HG03432 (cell line): ENCODE results near the gene DCAF4.
"Not testable (repeated sequence)": the region's sequence is repeated elsewhere in the genome, so short reads cannot be mapped to it uniquely, and the experiment has no call there.

Experiments used
- ATAC-seq: cut with Tn5 transposase; IDR thresholded peaks from one replicate; pipeline ENCODE4 v1.9.1; 2021; ENCODE audit warnings: mild to moderate bottlenecking, moderate library complexity; ENCODE audit not compliant: unreplicated experiment

The DCAF4 gene

DNA sequence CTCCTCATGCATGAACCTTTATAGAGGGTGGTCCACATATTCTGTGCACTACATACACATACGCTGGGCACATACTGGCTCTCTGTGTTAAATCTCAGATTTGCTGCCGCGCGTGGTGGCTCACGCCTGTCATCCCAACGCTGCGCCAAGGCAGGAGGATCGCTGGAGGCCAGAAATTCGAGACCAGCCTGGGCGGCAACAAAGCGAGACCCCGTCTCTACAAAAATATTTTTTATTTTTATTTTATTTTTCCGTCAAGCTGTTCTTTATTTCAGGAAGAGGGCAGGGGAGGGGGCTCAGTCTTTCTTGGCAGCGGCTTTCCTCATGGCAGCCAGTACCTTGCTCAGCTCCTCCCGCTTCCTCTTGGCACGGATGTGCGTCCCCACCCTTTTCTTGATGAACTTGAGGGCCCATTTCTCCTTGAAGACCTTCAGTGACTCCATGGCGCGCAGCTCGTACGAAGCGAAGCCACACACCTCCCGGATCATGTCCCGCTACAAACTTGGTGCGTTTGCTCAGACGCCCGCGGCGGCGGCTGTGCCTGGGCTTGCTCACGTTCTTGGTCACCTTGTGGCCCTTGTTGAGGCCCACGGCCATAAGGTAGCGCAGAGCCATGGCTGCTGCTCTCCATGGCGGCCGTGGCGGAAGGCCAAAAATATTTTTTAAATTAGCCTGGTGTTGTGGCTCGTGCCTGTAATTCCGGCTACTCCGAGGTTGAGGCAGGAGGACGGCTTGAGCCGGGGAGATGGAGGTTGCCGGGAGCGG lies 3.2 kb downstream of the DCAF4 start:
- no peak for ATAC-seq

DNA sequence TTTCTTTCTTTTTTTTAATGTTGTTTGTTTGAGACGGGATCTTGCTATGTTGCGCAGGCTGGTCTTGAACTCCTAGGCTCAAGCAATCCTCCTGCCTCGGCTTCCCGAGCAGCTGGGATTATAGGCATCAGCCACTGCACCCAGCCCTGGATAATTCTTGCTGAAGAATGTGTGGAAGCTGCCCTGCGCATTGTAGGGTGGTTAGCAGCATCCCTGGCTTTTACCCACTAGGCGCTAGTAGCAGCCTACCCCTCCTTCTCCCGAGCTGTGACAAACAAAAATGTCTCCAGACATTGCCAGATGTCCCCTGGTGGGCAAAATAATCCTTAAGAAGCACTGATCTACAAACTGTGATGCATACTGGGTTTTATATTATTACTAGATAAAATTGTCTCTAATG lies 6.6 kb downstream of the DCAF4 start:
- ATAC-seq: no peak

DNA sequence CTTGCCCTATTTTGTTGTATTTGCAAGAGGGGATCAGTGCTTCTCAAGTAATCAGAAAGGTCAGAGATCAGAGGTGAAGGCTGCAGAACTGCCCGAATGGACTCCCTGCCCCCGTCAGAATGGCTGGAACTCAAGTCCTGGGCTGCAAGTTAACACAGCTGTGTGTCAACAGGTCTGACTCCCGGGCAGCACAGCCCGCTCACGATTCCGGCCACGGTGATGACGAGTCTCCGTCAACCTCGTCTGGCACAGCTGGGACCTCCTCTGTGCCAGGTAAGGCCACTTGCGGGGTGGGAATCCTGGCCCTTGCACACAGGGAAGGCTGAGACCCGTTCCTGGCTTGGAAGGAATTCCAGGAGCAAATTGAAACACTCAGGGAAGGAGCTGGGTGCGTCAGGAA lies 13.4 kb downstream of the DCAF4 start:
- no peak for ATAC-seq

DNA sequence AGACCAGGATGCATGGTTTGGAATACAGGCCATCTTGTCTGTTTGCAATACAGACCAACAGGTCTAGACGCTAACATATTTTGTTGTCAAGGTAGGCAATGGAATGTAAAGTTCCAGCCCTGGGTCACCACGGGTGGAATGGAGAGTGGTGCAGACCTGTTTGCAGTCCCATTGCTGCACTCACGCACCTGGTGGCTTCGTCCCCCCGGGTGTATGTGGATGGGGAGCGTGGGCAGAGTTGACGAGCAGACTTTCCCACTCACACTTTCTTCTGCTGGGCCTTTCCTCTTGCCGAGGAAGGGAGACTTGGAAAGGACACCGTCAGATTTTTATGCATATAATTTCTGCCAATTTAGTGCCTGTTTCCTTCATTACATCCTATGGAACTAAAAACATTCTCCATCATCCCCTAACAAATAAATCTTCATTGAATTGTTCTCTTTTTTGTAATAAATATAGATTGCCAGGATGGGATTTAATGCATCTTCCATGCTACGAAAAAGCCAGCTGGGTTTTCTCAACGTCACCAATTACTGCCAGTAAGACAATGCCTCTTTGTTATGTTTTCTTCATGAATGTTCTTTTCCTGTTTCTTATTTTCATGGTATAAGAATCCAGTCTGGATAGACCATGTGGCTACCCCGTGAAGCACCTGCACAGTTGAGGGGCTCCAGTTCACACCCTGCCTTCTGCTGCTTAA lies 15.2 kb downstream of the DCAF4 start:
- no peak for ATAC-seq

DNA sequence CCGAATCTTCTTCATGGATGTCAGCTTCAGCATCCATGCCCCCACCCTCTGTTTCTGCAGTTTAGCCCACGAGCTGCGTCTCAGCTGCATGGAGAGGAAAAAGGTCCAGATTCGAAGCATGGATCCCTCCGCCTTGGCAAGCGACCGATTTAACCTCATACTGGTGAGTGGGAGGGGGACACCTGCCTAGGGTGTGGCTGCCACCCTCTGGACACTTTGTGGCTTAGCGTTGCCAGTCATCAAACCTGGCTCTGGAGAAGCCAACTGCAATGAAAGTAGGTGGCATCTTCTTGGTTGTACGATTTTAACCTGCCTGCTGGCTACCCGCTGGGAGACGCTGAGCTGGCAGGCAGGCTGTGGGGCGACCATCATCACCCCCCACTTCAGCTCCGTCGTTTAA lies 16.7 kb downstream of the DCAF4 start:
- ATAC-seq: no peak

DNA sequence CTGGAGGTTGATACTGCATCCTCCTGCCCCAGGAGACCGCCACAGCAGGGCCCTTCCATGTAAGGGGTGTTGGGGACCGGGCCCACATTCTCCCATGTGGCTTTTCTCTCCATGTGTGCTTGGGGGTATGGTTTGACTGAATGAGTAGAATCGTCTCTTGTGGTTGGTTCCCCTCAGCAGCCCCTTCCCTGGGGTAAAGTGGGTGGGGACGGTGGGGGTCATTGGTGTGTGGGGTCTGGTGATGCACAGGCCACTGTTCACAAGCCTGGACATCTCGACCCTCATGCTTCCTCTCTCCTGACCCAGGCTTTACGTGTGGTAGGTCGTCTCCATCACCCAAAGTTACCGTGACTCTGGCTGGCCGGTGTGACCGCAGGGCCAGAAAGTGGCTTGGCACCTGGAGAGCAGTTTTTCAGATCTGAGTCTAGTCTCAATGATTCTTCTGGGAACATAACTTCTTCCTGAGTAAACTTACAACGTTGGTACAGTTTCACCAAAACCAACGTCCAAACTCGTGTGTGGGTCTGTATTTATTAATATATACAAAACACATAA lies 17.7 kb downstream of the DCAF4 start:
- ATAC-seq: no peak

DNA sequence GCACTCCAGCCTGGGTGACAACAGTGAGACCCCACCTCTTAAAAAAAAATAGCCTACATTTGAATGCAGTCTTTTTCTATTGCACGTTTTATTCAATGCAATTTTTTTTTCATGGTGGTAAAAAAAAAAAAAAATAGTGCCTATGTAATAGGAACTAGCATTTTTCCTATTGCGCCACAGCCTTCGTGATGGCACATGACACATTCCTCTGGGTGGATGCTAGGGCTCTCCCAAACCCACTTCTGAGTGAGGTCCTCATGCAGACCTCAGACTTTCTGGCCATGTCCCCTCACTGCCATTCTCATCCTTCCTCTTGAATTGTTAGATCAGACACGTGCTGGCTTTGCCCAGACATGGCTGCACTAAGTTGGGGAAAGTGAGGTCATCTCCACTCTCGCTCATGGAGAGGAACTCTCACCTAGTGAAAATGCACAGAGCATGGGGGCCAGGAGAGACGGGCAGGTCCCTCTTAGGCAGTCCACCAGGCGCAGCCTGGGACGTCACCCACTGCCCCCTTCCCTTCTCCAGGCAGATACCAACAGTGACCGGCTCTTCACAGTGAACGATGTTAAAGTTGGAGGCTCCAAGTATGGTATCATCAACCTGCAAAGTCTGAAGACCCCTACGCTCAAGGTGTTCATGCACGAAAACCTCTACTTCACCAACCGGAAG lies 19.2 kb downstream of the DCAF4 start:
- ATAC-seq: no peak

DNA sequence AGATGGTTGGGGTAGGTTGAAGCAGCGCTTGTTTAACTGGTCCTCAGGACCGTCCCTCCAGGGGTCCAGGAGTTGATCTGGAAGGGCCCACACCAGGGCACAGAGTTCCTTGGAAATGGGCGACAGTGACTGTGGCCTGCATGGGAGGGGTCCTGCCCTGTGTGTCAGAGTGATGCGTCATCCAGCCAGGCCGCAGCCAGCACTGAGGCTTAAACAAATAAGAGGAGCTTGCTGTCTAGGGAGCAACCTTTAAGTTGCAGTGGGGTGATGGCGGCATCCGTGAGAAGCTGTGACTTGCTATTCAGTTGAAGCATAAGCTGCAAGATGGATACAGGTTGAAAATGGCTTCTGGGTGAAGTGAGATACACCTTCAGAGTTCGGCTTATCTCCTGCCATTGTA lies 20.2 kb downstream of the DCAF4 start:
- ATAC-seq: no peak

DNA sequence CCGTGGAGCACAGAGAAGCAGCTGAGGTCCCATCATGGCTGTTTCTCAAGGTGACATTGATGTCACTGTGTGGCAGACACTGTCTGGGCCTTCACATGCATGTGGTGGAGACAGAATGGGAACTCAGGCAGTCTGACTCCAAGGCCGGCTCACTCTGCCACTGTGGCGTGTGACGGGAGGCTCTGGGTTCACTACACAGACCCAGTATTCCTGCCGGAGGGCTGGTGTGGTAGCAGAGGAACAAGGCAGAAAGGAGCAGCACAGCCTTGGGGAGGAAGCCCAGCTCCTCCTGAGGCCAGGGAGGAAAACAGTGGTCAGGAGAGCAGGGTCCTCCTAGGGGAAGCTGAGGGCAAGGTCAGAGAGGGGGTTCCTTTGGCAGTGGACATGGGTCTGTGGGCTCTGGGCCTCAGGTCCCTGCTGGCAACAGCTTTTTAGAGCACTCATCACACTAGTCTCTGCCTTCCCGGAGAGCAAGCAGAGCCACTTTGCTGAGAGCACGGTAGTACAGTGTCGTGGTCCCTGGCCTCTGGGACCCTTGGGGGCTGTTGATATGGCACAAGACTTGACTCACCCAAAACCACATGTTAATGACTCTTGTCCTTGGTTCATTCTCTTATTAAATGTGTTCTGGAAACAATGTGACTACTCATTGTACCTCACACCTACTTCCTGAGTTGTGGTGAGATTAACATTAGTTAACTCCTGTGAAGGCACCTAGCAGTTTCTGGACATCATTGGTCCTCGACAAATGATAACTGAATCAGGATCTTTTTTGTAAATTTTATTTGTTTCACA lies 21.3 kb downstream of the DCAF4 start:
- no peak for ATAC-seq

DNA sequence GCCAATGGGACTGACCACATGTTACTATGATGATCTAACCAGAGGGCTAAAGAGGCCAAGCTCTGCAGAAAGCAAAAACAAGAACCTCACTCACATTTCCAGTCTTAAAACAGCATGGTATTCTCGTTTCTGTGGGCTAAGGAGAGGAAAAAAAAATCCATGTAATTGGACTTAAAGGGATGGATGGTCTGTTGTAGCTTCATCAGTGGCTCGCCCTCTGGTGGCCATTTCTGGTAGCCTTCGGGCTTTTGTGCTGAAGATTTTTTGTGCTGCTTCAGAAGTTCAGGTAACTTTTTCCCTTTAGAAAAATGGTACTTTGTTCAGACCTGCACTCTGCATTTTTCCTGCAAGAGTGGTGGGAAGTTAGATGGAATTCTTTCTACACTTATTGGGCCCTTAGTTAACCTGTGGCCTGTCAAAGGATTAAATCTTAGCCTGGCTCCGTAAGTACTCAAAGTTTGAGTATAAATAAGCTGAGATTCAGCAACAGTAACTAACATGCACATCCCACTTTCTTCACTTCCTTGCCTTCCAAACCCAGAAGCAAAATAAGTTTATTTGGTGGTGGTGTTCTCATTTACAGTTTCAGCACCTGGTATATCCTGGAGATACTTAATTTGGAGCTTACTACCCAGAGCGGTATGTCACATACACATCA lies 22.3 kb downstream of the DCAF4 start:
- ATAC-seq: no peak

DNA sequence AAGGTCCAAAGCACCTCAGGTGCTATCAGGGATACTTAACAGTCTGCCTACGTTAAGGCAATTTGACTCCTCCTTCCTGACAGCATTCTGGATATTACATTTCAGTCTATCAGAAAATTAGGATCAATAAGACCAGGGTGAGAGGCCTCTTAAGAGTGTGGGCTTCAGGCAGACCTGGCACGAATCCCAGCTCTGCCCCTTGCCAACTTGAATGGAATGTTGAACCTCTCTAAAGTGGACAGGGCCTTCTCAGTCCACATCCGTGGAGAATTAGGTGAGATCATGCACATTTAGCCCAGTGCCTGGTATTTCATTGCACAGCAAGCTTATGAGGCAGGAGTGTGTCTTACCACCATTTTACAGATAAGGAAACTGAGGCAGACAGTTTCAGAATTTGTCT lies 25.9 kb downstream of the DCAF4 start:
- no peak for ATAC-seq

DNA sequence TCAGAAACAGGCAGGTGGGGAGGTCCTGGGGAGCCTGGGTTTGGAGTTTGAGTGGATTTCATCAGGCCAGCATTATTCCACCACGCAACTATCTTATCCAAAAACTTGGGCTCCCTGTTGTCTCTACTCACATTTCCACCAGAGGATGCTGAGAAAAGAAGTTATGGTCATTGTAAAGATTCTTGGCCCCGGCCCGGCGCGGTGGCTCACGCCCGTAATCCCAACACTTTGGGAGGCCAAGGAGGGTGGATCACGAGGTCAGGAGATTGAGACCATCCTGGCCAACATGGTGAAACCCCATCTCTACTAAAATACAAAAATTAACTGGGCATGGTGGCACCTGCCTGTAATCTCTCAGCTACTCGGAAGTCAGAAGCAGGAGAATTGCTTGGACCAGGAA lies 30.5 kb downstream of the DCAF4 start:
- ATAC-seq: not testable (repeated sequence)

DNA sequence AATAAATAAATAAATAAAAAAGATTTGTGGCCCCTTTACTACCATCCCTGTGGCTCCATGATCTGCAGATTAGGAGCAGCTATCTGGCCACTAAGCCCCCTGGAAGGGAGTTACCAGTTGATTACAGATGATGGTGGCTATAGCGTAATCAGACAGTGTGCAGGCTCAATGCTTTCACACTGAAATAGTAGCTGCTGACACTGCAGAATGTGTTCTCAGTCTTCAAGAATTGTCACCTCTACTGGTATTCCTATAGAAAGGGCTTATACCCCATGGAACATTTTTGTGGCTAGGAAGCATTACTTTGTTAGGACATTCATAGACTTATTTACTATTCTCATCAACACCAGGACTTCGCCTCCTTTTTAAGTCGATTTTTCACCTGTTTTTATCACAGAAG lies 30.9 kb downstream of the DCAF4 start:
- no peak for ATAC-seq

DNA sequence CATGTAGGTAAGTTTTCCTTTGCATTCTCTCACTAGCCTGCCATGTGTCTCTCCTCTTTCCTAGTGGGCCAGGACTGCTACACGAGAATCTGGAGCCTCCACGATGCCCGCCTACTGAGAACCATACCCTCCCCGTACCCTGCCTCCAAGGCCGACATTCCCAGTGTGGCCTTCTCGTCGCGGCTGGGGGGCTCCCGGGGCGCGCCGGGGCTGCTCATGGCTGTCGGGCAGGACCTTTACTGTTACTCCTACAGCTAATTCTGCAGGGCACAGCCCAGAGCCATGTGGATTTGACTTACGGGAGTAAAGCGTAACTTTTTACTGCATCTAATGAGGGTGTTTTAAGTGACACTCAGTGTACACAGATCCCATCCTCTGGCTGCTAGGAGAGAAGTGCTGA lies 32.3 kb downstream of the DCAF4 start:
- ATAC-seq: no peak

DNA sequence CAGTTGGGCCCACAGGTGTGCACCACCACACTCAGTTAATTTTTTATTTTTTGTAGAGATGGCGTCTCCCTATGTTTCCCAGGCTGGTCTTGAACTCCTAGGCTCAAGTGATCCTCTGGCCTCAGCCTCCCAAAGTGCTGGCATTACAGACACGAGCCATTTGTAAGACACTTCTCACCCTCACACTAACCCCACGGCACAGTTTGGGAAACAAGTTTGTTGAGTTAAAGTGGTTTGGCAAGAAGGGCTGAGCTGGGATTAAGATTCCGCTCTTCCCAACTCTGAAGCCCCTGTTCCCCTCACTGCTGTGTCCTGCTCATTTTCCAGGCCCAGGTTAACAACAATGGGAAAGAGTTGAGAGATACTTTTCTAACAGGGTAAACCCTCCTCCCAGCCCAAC lies 34.8 kb downstream of the DCAF4 start:
- not testable (repeated sequence) for ATAC-seq

DNA sequence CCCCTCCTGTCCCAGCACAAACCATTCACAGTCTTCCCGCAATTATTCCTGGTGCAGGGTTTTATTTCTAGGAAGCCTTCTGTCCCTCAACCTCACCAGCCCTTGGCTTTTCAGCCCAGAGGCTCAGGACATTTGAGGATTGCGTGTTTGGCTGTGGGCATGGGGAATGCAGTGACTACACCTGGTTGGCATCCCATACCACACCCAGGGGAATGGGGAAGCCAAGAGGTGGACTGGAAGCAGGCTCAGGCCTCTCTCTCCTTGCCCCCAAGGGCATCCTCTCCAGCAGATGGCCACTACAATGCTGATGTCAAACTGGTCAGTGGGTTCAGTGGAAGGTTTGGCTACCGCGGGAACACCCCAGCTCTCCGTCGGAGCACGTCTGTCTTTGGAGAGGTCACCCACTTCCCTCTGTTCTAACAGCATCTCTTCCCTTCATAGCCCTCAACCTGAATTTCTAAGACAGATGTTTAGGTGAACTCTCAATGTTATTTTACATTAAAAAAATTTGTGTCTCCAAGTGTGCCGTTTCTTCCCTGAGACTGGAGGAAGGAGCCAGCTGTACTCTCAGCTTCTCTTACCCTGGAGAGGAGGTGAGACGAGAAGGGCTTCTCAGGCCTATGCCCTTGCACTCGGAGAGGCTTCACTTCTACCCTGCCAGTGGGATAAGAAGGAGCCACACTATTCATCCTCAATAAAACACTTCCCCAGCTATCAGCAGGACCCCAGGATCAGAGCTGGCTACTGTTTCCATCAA lies 35.5 kb downstream of the DCAF4 start:
- no peak for ATAC-seq

DNA sequence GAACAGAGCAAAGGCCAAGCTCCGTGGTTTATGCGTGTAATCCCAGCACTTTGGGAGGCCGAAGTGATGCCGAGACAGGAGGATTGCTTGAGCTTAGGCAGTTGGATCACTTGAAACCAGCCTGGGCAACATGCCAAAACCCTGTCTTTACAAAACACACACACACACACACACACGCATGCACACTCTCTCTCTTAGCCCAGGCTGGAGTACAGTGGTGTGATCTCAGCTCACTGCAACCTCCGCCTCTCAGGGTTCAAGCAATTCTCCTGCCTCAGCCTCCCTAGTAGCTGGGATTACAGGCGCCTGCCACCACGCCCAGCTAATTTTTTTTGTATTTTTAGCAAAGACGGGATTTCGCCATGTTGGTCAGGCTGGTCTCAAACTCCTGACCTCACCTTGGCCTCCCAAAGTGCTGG lies 36.1 kb downstream of the DCAF4 start:
- ATAC-seq: not testable (repeated sequence)

DNA sequence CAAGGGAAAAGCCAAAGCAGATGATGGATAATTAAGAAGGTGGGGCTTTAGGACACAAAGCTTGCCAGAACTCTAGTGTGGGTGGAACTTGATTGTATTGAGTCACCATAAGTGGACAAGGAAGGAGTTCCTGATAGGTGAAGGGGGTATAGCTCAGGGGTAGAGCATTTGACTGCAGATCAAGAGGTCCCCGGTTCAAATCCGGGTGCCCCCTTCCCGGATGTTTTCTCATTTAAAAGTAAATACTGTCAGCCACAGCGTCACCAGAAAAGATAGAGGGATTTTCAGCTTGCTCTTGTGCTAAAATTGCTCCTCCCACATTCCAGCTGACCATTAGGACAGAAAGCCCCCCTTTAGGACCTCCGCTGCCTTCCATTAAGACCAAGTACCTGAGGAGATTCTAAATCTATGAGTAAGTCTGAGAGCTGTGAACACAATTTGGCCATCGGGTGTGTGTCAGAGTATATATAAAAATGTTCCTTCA lies 36.6 kb downstream of the DCAF4 start:
- ATAC-seq: no peak

DNA sequence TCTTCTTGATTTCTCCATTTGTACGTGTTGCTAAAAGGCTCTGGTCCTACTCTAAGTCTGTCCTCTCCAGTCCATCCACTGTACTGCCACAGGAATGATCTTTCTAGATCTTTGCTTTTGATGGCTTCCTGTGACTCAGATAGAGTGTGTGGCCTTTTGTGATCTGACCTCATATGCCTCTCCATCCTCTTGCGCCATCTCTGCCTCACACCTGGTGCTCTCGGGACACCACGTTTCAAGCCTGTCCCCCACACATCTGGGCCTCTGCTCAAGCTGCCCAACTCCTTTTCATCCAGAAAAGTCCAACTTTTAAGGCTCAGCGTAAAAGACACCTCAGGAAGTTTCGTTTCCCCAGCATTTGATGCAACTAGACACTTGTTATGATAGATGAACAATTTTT lies 39.0 kb downstream of the DCAF4 start:
- ATAC-seq: no peak

DNA sequence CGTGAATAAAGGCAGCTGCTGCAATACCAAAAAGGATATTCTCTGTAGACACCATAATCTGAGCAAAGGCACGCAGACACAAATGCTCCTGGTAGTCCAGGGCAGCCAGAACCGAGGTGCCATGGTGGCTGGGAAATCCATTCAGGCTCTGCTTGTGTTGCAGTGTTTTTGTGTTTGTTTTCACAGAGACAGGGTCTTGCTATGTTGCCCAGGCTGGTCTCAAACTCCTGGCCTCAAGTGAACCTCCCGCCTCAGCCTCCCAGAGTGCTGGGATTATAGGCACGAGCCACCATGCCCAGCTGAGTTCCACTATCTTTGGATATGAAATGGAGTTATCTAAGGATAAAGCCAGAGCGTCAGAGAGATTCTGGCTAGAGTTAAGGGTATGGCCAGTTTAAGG lies 39.8 kb downstream of the DCAF4 start:
- ATAC-seq: no peak
